Fibroblast of villous mesenchyme (primary cell): Measurements from ENCODE around the gene CHTF8. TPM values are rescaled to one million over a fixed set of nuclear protein-coding genes. Genes with fewer than 3 reads are reported as not detected.

Experiments
- DNase-seq: peaks from one replicate; pipeline ENCODE4 v3.0.0-alpha.2; 2010; ENCODE audit warnings: low read depth
- H3K4me3 ChIP-seq: 2 replicates; pipeline ENCODE4 v1.5.1; 2011; ENCODE audit warnings: low read depth, mild to moderate bottlenecking, low read length
- total RNA-seq: library from RNA; depleted of rRNA; stranded (reverse); fragments of >200 nt; gene quantifications from 2 replicates; pipeline ENCODE4 v1.2.3, GENCODE V29; 2012
- TF ChIP-seq, protein P1 (sequence below): IDR thresholded peaks from 2 replicates; pipeline ENCODE4 v1.5.1; 2012; ENCODE audit warnings: low read depth, mild to moderate bottlenecking, low read length; ENCODE audit not compliant: insufficient read depth

CHTF8 gene
- total RNA-seq, 1 donor = 65.2 TPM

DNA sequence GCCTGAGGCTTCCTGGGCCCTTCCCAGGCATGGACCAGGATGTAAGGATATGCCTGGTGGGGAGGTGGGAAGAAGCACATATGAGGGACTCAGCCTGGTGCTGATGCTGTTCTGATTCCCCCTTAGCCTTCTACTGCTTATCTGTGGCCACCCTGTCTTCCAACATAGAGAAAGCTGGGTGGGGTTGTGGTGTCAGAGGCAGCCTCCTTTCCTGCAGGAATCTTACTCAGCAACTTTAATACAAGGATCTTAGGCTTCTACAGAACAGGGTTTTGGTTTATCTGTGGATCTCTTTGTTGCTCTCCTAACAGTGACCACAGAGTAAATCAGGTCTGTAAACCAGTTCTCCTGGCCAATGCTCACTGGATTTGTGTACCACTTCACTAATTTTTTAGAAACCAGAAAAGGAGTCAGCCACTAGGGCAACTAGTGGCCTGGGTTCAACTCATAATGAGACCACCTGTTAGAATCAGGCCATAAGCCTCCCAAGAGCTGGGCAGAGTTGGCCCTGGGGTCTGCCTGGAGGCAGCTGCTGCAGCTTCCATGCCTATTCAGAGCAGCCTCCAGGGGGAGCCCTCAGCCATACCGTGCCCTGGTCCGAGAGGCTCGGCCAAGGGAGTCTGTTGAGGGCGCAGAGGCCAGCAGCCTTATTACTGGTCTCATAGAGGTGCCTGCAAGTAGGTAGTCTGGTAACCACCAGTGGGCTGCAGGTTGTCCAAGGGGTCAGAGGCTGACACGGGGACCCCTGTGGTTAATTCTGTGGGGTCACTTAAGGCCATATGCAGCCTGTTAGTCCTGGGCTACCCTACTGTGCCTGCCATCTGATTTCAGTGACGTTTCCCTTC, 19.9 kb downstream of the CHTF8 start:
- TF ChIP-seq, protein P1, sequence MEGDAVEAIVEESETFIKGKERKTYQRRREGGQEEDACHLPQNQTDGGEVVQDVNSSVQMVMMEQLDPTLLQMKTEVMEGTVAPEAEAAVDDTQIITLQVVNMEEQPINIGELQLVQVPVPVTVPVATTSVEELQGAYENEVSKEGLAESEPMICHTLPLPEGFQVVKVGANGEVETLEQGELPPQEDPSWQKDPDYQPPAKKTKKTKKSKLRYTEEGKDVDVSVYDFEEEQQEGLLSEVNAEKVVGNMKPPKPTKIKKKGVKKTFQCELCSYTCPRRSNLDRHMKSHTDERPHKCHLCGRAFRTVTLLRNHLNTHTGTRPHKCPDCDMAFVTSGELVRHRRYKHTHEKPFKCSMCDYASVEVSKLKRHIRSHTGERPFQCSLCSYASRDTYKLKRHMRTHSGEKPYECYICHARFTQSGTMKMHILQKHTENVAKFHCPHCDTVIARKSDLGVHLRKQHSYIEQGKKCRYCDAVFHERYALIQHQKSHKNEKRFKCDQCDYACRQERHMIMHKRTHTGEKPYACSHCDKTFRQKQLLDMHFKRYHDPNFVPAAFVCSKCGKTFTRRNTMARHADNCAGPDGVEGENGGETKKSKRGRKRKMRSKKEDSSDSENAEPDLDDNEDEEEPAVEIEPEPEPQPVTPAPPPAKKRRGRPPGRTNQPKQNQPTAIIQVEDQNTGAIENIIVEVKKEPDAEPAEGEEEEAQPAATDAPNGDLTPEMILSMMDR = peak; percentile 90
- H3K4me3 ChIP-seq = no peak overlapping the region
- peak; percentile 53 for DNase-seq

DNA sequence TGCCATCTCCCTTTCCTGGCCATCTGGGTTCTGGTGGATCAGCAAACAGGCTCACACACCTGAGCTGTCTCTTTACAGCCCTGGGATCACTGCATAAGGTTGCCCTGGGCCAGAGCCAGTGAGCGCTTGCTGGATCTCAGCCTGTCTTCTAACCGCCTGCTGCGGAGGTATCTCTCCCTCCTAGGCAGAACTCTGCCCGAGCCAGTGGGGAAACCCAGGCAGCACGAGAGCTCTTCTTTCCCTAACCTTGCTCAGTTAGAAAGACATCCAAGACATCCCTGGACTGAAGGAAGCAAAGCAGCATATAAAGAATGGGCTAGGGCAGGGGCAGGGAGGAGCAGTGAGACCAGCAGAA, 20.5 kb downstream of the CHTF8 start:
- TF ChIP-seq, protein P1 = no peak
- DNase-seq = no peak

GRCh38 chr16:69111216-69111875, 21.0 kb downstream of the CHTF8 start:
- TF ChIP-seq, protein P1 = no peak
- DNase-seq = no peak
- H3K4me3 ChIP-seq = no peak overlapping the region

More for the DNA sequence above, 20.5 kb downstream of the CHTF8 start:
- no peak overlapping the region for H3K4me3 ChIP-seq

DNA sequence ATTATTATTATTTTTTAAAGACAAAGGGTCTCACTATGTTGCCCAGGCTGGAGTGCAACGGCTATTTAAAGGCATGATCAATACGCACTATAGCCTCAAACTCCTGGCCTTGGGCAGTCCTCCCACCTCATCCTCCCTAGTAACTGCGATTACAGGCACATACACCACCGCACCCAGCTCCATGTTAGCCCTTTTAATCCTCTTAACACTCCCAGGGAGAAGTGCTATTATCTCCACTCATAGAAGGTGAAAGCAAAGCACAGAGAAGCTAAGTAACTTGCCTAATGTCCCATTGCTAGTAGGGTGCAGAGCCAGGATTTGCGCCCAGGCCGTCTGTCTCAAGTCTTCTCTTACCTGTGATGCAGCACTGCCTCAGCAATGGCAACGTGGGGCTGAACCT, 22.0 kb downstream of the CHTF8 start:
- DNase-seq = no peak
- TF ChIP-seq, protein P1 = no peak
- no peak overlapping the region for H3K4me3 ChIP-seq

- TF ChIP-seq, protein P1 = no peak
- no peak for DNase-seq
- H3K4me3 ChIP-seq = no peak overlapping the region
Measured at GRCh38 chr16:69109486-69110270, 22.7 kb downstream of the CHTF8 start.

DNA sequence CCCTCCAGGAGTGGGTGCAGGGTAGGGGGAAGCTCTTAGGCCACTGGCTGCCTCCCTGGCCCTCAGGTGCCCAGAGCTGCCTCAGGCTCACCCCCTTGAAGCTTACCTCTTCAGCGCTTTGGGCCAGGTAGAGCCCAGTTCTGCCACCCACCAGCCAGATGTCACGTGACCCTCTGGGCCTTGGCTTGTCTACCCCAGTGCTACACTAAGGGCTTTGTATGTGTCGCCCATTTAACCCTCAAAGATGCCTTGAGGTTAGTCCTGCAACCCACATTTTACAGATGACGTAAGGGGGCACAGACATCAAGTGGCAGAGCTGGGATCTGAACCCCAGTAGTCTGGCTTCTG, 23.5 kb downstream of the CHTF8 start:
- H3K4me3 ChIP-seq = no peak overlapping the region
- TF ChIP-seq, protein P1 = no peak
- DNase-seq = no peak
